Activated CD4-positive, alpha-beta memory T cell treated with anti-CD3 and anti-CD28 coated beads for 36 hours (primary cell): ENCODE results near the gene RPL32. TPM values are rescaled to one million over a fixed set of nuclear protein-coding genes. Genes with fewer than 3 reads are reported as not detected.

Source experiments
- CTCF ChIA-PET: fragments of 350-600 bp; sonication (Branson Sonifier 250); formaldehyde crosslinking; loops from one replicate; lab custom pipeline; 2021; ENCODE audit warnings: antibody characterized with exemption, inconsistent platforms; lab: Charles Lee
- POLR2A ChIA-PET: fragments of 350-600 bp; sonication (Branson Sonifier 250); formaldehyde crosslinking; loops from one replicate; lab custom pipeline; 2021; ENCODE audit warnings: antibody characterized with exemption; lab: Charles Lee
- DNase-seq: peaks from one replicate; pipeline ENCODE4 v3.0.0-alpha.2; 2020
- H3K27ac Mint-ChIP-seq: one replicate; pipeline ENCODE4 v1.8.0; 2021; ENCODE audit warnings: mixed read lengths
- H3K27me3 Mint-ChIP-seq: one replicate; pipeline ENCODE4 v1.8.0; 2021; ENCODE audit warnings: mixed read lengths
- H3K36me3 Mint-ChIP-seq: one replicate; pipeline ENCODE4 v1.8.0; 2021; ENCODE audit warnings: mixed read lengths
- H3K4me1 Mint-ChIP-seq: one replicate; pipeline ENCODE4 v1.8.0; 2021; ENCODE audit warnings: low read depth, mixed read lengths
- H3K4me3 Mint-ChIP-seq: one replicate; pipeline ENCODE4 v1.8.0; 2021; ENCODE audit warnings: mild to moderate bottlenecking, mixed read lengths
- H3K9me3 Mint-ChIP-seq: one replicate; pipeline ENCODE4 v1.8.0; 2021; ENCODE audit warnings: mixed read lengths
- intact Hi-C: fragments of 100-400 bp; cut with micrococcal nuclease; formaldehyde crosslinking; loops from one replicate; pipeline ENCODE4 v1.15.1; 2023
- total RNA-seq, 2 experiments: library from RNA; stranded (reverse); gene quantifications; one replicate each; pipeline ENCODE4 v1.2.3, GENCODE V29; 2021

The RPL32 gene
- total RNA-seq, 2 experiments from 2014 or later = 2,505 to 2,560 TPM

GRCh38 chr3:12829404-12829803, 12.0 kb downstream of the RPL32 start:
- Mint-ChIP-seq H3K36me3 (peaks cover 20% of the 10 kb centered on the region), H3K4me3 (no peak overlapping the region), H3K4me1 (no peaks in the 10 kb centered on the region), H3K27ac (no peak overlapping the region), H3K9me3 (no peaks in the 10 kb centered on the region), H3K27me3 (no peaks in the 10 kb centered on the region)
- CTCF ChIA-PET = no interaction called here
- DNase-seq = no peak
- POLR2A ChIA-PET = no interaction called here
- intact Hi-C loops = no loop called here

GRCh38 chr3:12828751-12829150, 12.6 kb downstream of the RPL32 start:
- Mint-ChIP-seq H3K4me1 (no peaks in the 10 kb centered on the region), H3K27me3 (no peaks in the 10 kb centered on the region), H3K36me3 (peaks cover 13% of the 10 kb centered on the region), H3K4me3 (no peak overlapping the region), H3K27ac (no peak overlapping the region), H3K9me3 (no peaks in the 10 kb centered on the region)
- intact Hi-C loops = no loop called here
- ChIA-PET CTCF (no interaction called here), POLR2A (no interaction called here)
- DNase-seq = no peak

DNA sequence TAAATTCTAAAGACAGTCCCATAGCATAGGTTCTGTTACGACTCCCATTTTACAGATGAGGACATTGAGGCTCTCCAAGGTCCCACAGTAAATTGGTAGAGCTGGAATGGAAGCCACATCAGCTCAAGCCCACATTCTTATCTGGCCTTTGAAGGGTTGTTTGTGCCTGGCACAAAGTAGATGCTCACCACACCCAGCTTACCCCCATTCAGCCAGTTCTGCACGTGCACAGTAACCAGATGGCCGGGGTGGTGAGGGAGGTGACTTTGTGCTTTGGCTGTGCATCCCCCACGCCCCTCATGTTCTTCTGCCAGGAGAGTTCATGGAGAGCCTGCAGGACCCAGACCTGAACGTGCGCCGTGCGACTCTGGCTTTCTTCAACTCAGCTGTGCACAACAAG, 16.2 kb downstream of the RPL32 start:
- H3K27me3 Mint-ChIP-seq = no peaks in the 10 kb centered on the region
- intact Hi-C loops = no loop called here
- H3K4me1 Mint-ChIP-seq = no peaks in the 10 kb centered on the region
- H3K9me3 Mint-ChIP-seq = no peaks in the 10 kb centered on the region
- no peaks in the 10 kb centered on the region for H3K36me3 Mint-ChIP-seq
- POLR2A ChIA-PET = no interaction called here
- H3K4me3 Mint-ChIP-seq = no peak overlapping the region
- DNase-seq = no peak
- CTCF ChIA-PET = interaction anchor here (2.0 kb wide), 1 partner anchor 15 kb away, joined by 9 read pairs; no protein-coding TSS in a partner anchor
- no peak overlapping the region for H3K27ac Mint-ChIP-seq

DNA sequence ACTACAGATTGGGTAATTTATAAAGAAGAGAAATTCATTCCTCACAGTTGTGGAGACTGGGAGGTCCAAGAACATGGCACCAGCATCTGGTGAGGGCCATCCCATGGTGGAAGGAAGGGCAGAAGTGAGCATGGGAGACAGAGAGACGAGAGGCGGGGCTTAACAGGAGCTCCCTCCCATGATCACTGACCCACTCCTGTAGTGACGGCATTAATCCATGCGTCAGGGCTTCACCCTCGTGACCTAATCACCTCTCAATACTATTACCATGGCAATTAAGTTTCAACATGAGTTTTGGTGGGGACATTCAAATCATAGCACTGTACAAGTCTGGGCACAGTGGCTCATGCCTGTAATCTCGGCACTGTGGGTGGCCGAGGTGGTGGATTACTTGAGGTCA, 17.1 kb downstream of the RPL32 start:
- Mint-ChIP-seq H3K4me3 (no peak overlapping the region), H3K9me3 (no peaks in the 10 kb centered on the region), H3K27ac (no peak overlapping the region), H3K36me3 (no peaks in the 10 kb centered on the region), H3K4me1 (no peaks in the 10 kb centered on the region), H3K27me3 (no peaks in the 10 kb centered on the region)
- ChIA-PET POLR2A (no interaction called here), CTCF (no interaction called here)
- DNase-seq = no peak
- intact Hi-C loops = no loop called here

DNA sequence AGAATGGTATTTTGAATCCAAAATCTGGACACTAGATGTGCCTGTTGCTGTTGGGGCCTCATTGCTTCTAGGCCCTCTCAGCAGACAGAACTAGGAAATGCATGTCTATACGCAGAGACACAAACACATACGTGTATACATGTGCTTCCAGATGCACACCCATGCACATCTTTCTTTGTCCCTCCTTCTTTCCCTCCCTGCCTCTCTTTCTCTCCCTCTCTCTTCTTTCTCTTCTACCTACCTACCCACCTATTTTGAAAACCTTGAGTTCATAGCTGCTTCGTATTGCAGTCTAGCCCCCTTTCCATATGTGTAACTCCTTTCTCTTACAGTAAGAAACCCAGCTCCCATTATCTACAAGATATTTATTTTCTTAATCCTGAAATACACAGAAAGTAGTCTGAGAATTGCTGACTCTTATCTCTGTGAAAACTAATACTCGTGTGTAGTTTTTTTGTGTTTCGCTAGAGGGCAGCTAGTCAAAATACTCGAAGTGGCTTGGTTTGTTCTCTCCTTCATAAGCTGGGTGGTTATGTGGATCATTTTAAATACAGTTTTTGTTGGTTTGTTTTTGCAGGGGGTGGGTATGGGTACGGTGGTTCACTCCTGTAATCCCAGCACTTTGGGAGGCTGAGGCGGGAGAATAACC, 18.5 kb downstream of the RPL32 start:
- ChIA-PET CTCF (interaction anchor here (1.1 to 1.2 kb wide), 2 partner anchors 12 to 19 kb away, joined by 6 to 10 read pairs; partner anchors contain the start of gene RPL32), POLR2A (no interaction called here)
- H3K27ac Mint-ChIP-seq = no peak overlapping the region
- H3K4me1 Mint-ChIP-seq = no peaks in the 10 kb centered on the region
- no peaks in the 10 kb centered on the region for H3K27me3 Mint-ChIP-seq
- no peak for DNase-seq
- H3K9me3 Mint-ChIP-seq = no peaks in the 10 kb centered on the region
- intact Hi-C loops = no loop called here
- H3K4me3 Mint-ChIP-seq = no peak overlapping the region
- no peaks in the 10 kb centered on the region for H3K36me3 Mint-ChIP-seq

DNA sequence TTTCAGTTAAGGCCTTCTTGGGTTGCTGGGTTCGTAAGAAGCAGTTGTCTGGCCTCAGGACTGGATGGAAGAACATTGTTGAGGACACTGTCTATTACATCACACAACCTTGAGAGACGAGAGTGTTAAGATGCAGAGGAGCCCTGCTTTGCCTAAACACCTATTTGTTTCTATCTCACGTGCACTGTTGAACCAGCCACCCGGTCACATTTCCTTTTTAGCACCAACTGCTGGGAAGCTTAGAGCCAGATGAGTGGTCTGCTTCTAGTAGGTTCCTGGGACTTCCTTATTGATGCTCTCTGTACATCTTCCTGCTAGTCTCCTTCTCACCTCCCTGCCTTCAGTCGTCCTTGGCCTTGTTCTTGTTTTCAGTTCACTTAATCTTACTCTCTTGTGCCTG, 22.6 kb downstream of the RPL32 start:
- no peaks in the 10 kb centered on the region for H3K36me3 Mint-ChIP-seq
- no peak overlapping the region for H3K27ac Mint-ChIP-seq
- no peaks in the 10 kb centered on the region for H3K9me3 Mint-ChIP-seq
- H3K4me3 Mint-ChIP-seq = no peak overlapping the region
- no peaks in the 10 kb centered on the region for H3K27me3 Mint-ChIP-seq
- CTCF ChIA-PET = interaction anchor here (0.9 kb wide), 1 partner anchor 8 kb away, joined by 5 read pairs; no protein-coding TSS in a partner anchor
- intact Hi-C loops = no loop called here
- no peaks in the 10 kb centered on the region for H3K4me1 Mint-ChIP-seq
- DNase-seq = no peak
- POLR2A ChIA-PET = interaction anchor here (1.7 kb wide), 1 partner anchor 14 kb away, joined by 5 read pairs; no protein-coding TSS in a partner anchor

GRCh38 chr3:12818273-12818672, 23.1 kb downstream of the RPL32 start:
- ChIA-PET POLR2A (interaction anchor here (1.7 kb wide), 1 partner anchor 14 kb away, joined by 5 read pairs; no protein-coding TSS in a partner anchor), CTCF (no interaction called here)
- no peaks in the 10 kb centered on the region for H3K27me3 Mint-ChIP-seq
- no peak for DNase-seq
- H3K36me3 Mint-ChIP-seq = no peaks in the 10 kb centered on the region
- intact Hi-C loops = no loop called here
- no peaks in the 10 kb centered on the region for H3K4me1 Mint-ChIP-seq
- H3K4me3 Mint-ChIP-seq = no peak overlapping the region
- no peaks in the 10 kb centered on the region for H3K9me3 Mint-ChIP-seq
- H3K27ac Mint-ChIP-seq = no peak overlapping the region

DNA sequence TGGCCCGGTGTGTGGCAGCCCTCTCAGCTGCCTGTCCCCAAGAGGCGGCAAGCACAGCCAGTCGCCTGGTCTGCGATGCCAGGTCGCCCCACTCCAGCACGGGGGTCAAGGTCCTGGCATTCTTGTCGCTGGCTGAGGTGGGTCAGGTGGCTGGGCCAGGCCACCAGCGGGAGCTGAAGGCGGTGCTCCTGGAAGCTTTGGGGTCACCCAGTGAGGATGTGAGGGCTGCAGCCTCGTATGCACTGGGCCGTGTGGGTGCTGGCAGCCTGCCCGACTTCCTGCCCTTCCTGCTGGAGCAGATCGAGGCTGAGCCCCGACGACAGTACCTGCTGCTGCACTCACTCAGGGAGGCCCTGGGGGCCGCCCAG, 24.0 kb downstream of the RPL32 start:
- ChIA-PET CTCF (no interaction called here), POLR2A (interaction anchor here (1.7 kb wide), 1 partner anchor 15 kb away, joined by 5 read pairs; no protein-coding TSS in a partner anchor)

GRCh38 chr3:12816521-12817342, 24.6 kb downstream of the RPL32 start:
- Mint-ChIP-seq H3K4me3 (no peak overlapping the region), H3K27me3 (no peaks in the 10 kb centered on the region), H3K27ac (no peak overlapping the region), H3K4me1 (no peaks in the 10 kb centered on the region), H3K9me3 (no peaks in the 10 kb centered on the region), H3K36me3 (no peaks in the 10 kb centered on the region)
- DNase-seq = no peak
- intact Hi-C loops = no loop called here
- ChIA-PET POLR2A (no interaction called here), CTCF (interaction anchor here (0.8 kb wide), 1 partner anchor 25 kb away, joined by 3 read pairs; no protein-coding TSS in a partner anchor)

More for the DNA sequence above, 24.0 kb downstream of the RPL32 start:
- Mint-ChIP-seq H3K27me3 (no peaks in the 10 kb centered on the region), H3K4me3 (no peak overlapping the region), H3K4me1 (no peaks in the 10 kb centered on the region), H3K9me3 (no peaks in the 10 kb centered on the region), H3K27ac (no peak overlapping the region), H3K36me3 (no peaks in the 10 kb centered on the region)
- intact Hi-C loops = no loop called here
- no peak for DNase-seq

DNA sequence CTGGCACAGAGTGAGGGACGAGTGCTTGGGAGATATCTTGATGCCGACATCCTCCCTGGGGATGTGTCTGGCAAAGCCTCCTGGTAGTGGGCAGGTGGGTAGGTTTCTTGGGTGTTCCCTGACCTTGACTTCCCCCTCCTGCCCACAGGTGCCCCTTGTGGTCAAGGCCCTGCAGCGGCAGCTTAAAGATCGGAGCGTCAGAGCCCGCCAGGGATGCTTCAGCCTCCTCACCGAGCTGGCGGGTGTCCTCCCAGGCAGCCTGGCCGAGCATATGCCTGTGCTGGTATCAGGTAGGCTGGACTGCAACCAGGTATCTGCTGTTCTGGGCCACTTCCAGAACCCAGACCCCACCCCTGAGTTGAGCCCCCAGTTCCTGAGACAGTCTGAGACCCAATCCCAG, 25.6 kb downstream of the RPL32 start:
- CTCF ChIA-PET = interaction anchor here (0.8 kb wide), 1 partner anchor 26 kb away, joined by 3 read pairs; no protein-coding TSS in a partner anchor
- intact Hi-C loops = no loop called here
- no peaks in the 10 kb centered on the region for H3K36me3 Mint-ChIP-seq
- H3K9me3 Mint-ChIP-seq = no peaks in the 10 kb centered on the region
- no peak for DNase-seq
- POLR2A ChIA-PET = no interaction called here
- H3K4me3 Mint-ChIP-seq = no peak overlapping the region
- H3K27me3 Mint-ChIP-seq = no peaks in the 10 kb centered on the region
- peaks cover 1% of the 10 kb centered on the region for H3K4me1 Mint-ChIP-seq
- H3K27ac Mint-ChIP-seq = no peak overlapping the region

DNA sequence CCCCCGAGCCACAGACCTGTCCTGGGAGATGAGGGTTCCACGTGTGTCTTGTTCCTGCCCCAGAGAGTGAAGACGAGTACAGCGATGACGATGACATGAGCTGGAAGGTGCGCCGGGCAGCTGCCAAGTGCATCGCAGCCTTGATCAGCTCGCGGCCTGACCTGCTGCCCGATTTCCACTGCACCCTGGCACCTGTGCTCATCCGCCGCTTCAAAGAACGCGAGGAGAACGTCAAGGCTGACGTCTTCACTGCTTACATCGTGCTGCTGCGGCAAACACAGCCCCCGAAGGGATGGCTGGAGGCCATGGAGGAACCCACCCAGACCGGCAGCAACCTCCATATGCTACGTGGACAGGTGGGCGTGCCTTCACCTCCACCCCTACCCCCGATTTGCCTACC, 26.3 kb downstream of the RPL32 start:
- H3K36me3 Mint-ChIP-seq = no peaks in the 10 kb centered on the region
- intact Hi-C loops = no loop called here
- POLR2A ChIA-PET = no interaction called here
- H3K4me1 Mint-ChIP-seq = peaks cover 3% of the 10 kb centered on the region
- DNase-seq = no peak
- H3K27ac Mint-ChIP-seq = no peak overlapping the region
- H3K4me3 Mint-ChIP-seq = no peak overlapping the region
- H3K27me3 Mint-ChIP-seq = no peaks in the 10 kb centered on the region
- H3K9me3 Mint-ChIP-seq = no peaks in the 10 kb centered on the region
- CTCF ChIA-PET = interaction anchor here (1.2 kb wide), 1 partner anchor 27 kb away, joined by 4 read pairs; the partner anchor contains the start of gene RPL32

DNA sequence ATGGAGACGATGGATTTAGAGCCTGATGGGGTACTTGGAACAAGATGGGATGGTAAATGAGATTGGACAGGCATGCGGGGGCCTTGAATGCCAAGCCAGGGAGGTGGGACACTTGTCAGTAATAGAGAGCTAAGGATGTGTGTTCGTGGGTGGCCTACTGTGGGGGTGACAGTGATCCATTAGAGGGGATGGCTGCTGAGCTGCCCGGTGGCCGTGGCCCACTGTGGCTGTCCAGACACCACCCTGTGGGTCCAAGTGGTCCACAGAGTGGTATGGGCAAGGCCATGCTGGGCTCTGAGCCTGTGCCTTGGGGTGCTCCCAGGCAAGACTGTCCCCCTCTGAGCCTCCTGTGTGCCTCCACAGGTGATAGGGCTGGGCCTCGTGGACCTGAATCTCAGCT, 27.4 kb downstream of the RPL32 start:
- ChIA-PET CTCF (interaction anchor here (0.6 to 1.2 kb wide), 2 partner anchors 28 to 107 kb away, joined by 3 to 4 read pairs; partner anchors contain the start of gene RPL32), POLR2A (no interaction called here)
- intact Hi-C loops = no loop called here
- H3K9me3 Mint-ChIP-seq = no peaks in the 10 kb centered on the region
- no peaks in the 10 kb centered on the region for H3K36me3 Mint-ChIP-seq
- H3K27me3 Mint-ChIP-seq = no peaks in the 10 kb centered on the region
- H3K4me3 Mint-ChIP-seq = no peak overlapping the region
- peaks cover 3% of the 10 kb centered on the region for H3K4me1 Mint-ChIP-seq
- H3K27ac Mint-ChIP-seq = no peak overlapping the region
- no peak for DNase-seq
